Keratinocyte (primary cell): ENCODE results near the gene TLR8. TPM values are rescaled to one million over a fixed set of nuclear protein-coding genes. Genes with fewer than 3 reads are reported as not detected.

Experiments
- DNase-seq: peaks from one replicate; pipeline ENCODE4 v3.0.0-alpha.2; 2011; ENCODE audit warnings: low read depth, missing footprints, low spot score
- FAIRE-seq: peaks from 2 replicates; lab custom pipeline; 2011; peaks lifted over from hg19 to GRCh38; lab: Jason Lieb, UNC
- H2AFZ ChIP-seq: 2 replicates; pipeline ENCODE4 v1.6.0; 2012; ENCODE audit warnings: low read length, control low read depth, inconsistent platforms; ENCODE audit not compliant: control insufficient read depth
- H3K27ac ChIP-seq: 2 replicates; pipeline ENCODE4 v1.5.1; 2011; ENCODE audit warnings: low read length; ENCODE audit not compliant: control insufficient read depth, insufficient read depth
- H3K27me3 ChIP-seq: 3 replicates; pipeline ENCODE4 v1.6.0; 2011; ENCODE audit warnings: low read length; ENCODE audit not compliant: control insufficient read depth, insufficient read depth; ENCODE audit errors: extremely low read depth
- H3K36me3 ChIP-seq, 2 experiments: 2 replicates in 1 of 2; 3 replicates in 1 of 2; pipeline ENCODE4 v1.5.1; 2011; ENCODE audit warnings: low read length in 2 of 2, mild to moderate bottlenecking in 1 of 2; ENCODE audit not compliant: control insufficient read depth in 2 of 2, insufficient read depth in 2 of 2; ENCODE audit errors: extremely low read depth in 1 of 2
- H3K4me1 ChIP-seq: 3 replicates; pipeline ENCODE4 v1.5.1; 2011; ENCODE audit warnings: low read length; ENCODE audit not compliant: control insufficient read depth, insufficient read depth; ENCODE audit errors: extremely low read depth
- H3K4me2 ChIP-seq: 3 replicates; pipeline ENCODE4 v1.6.0; 2011; ENCODE audit warnings: low read depth, low read length; ENCODE audit not compliant: control insufficient read depth, insufficient read depth; ENCODE audit errors: extremely low read depth
- H3K4me3 ChIP-seq, 3 experiments: fragments of 200-600 bp in 1 of 3; sonication (generic) in 1 of 3; 2 replicates in 2 of 3; 3 replicates in 1 of 3; pipeline ENCODE4 v1.5.1; 2011 to 2016; ENCODE audit warnings: low read length in 3 of 3, mild to moderate bottlenecking in 3 of 3, control low read depth in 2 of 3, inconsistent platforms in 1 of 3, low read depth in 1 of 3, mixed read lengths in 1 of 3, mixed run types in 1 of 3, moderate library complexity in 1 of 3; ENCODE audit not compliant: control insufficient read depth in 2 of 3, insufficient read depth in 2 of 3; ENCODE audit errors: extremely low read depth in 1 of 3
- H3K79me2 ChIP-seq: 2 replicates; pipeline ENCODE4 v1.6.0; 2012; ENCODE audit warnings: low read length; ENCODE audit not compliant: control insufficient read depth, insufficient read depth
- H3K9ac ChIP-seq: 3 replicates; pipeline ENCODE4 v1.6.0; 2011; ENCODE audit warnings: low read length; ENCODE audit not compliant: control insufficient read depth, insufficient read depth; ENCODE audit errors: extremely low read depth
- H3K9me1 ChIP-seq: 3 replicates; pipeline ENCODE4 v1.6.0; 2011; ENCODE audit warnings: low read length; ENCODE audit not compliant: control insufficient read depth, insufficient read depth; ENCODE audit errors: extremely low read depth
- H3K9me3 ChIP-seq: 2 replicates; pipeline ENCODE4 v1.5.1; 2012; ENCODE audit warnings: low read depth, low read length; ENCODE audit not compliant: control insufficient read depth
- H4K20me1 ChIP-seq: 3 replicates; pipeline ENCODE4 v1.6.0; 2011; ENCODE audit warnings: low read length; ENCODE audit not compliant: control insufficient read depth, insufficient read depth; ENCODE audit errors: extremely low read depth
- CTCF ChIP-seq, 3 experiments: IDR thresholded peaks in 1 of 3; conservative IDR thresholded peaks in 1 of 3; optimal IDR thresholded peaks in 1 of 3; 2 replicates in 2 of 3; 3 replicates in 1 of 3; pipeline versions ENCODE3 to v1.5.1; 2011; ENCODE audit warnings: low read length in 3 of 3, mild to moderate bottlenecking in 3 of 3, moderate library complexity in 2 of 3, control low read depth in 1 of 3, inconsistent platforms in 1 of 3; ENCODE audit not compliant: insufficient read depth in 2 of 3; ENCODE audit errors: extremely low read depth in 1 of 3
- EZH2 ChIP-seq: IDR thresholded peaks from one replicate; pipeline ENCODE4 v1.6.1; 2012; ENCODE audit warnings: inconsistent platforms, mild to moderate bottlenecking, low read length, moderate library complexity
- dilution Hi-C: fragments of 300-500 bp; cut with MboI; formaldehyde crosslinking; loops from one replicate; pipeline ENCODE4 v1.7.0; 2020; ENCODE audit warnings: low sequenced_read_pairs; ENCODE audit not compliant: extremely low pct_ligation_motif_present
- polyA plus RNA-seq, 5 experiments: library from polyadenylated mRNA; depleted of rRNA in 3 of 5; stranded (reverse) in 3 of 5; stranded (forward) in 1 of 5; unstranded in 1 of 5; fragments of >200 nt; gene quantifications; 1 replicate in 1 of 5; 2 replicates in 3 of 5; 3 replicates in 1 of 5; pipeline versions ENCODE4 v1.2.1 to v1.2.3, GENCODE V29; 2011 to 2012; ENCODE audit warnings: missing spikeins in 2 of 5, low read depth in 1 of 5, low replicate concordance in 1 of 5

TLR8 gene
- polyA plus RNA-seq, 1 donor (not counting 4 experiments of a cell fraction or from before 2014, with no cell fraction given): not detected

GRCh38 chrX:12945494-12945893 lies 39.1 kb downstream of the TLR8 start:
- Histone ChIP-seq H3K79me2 (no peaks in the 10 kb centered on the region), H4K20me1 (no peaks in the 10 kb centered on the region), H3K4me1 (peaks cover 15% of the 10 kb centered on the region), H3K9me1 (no peaks in the 10 kb centered on the region), H3K9me3 (no peaks in the 10 kb centered on the region), H3K27ac (no peak overlapping the region), H3K4me2 (no peak overlapping the region), H3K27me3 (no peaks in the 10 kb centered on the region), H3K9ac (no peak overlapping the region), H2AFZ (no peak overlapping the region), H3K4me3 (no peak overlapping the region), H3K36me3 (no peaks in the 10 kb centered on the region)
- TF ChIP-seq EZH2: no peak
- TF ChIP-seq CTCF (optimal IDR thresholded peaks at IDR 0.05 in 1 of 3, IDR thresholded peaks at IDR 0.05 in 1 of 3, conservative IDR thresholded peaks at IDR 0.05 in 1 of 3; ENCODE audit: extremely low read depth in 1 of 3, insufficient read depth in 2 of 3, low read length in 3 of 3): no peak
- FAIRE-seq (no peak), DNase-seq (no peak)
- dilution Hi-C loops: no loop called here

GRCh38 chrX:12946406-12946805 lies 40.0 kb downstream of the TLR8 start:
- dilution Hi-C loops: no loop called here
- DNase-seq (no peak), FAIRE-seq (no peak)
- H3K27me3 ChIP-seq: no peaks in the 10 kb centered on the region
- H3K4me1 ChIP-seq: peaks cover 18% of the 10 kb centered on the region
- H2AFZ ChIP-seq: no peak overlapping the region
- H4K20me1 ChIP-seq: no peaks in the 10 kb centered on the region
- no peak for TF ChIP-seq EZH2
- no peak for TF ChIP-seq CTCF (optimal IDR thresholded peaks at IDR 0.05 in 1 of 3, IDR thresholded peaks at IDR 0.05 in 1 of 3, conservative IDR thresholded peaks at IDR 0.05 in 1 of 3; ENCODE audit: extremely low read depth in 1 of 3, insufficient read depth in 2 of 3, low read length in 3 of 3)
- no peaks in the 10 kb centered on the region for H3K79me2 ChIP-seq
- no peak overlapping the region for H3K9ac ChIP-seq
- no peaks in the 10 kb centered on the region for H3K9me1 ChIP-seq
- peak overlapping the region; percentile 72 for H3K4me2 ChIP-seq
- no peak overlapping the region for H3K4me3 ChIP-seq
- H3K27ac ChIP-seq: no peak overlapping the region
- no peaks in the 10 kb centered on the region for H3K9me3 ChIP-seq
- no peaks in the 10 kb centered on the region for H3K36me3 ChIP-seq
